Measurements from ENCODE around the gene RASA1. TPM values are rescaled to one million over a fixed set of nuclear protein-coding genes. Genes with fewer than 3 reads are reported as not detected.

RASA1 gene
- total RNA-seq, 4 donors from 2014 or later = 33.0 to 62.2 (median 46.6) TPM

DNA sequence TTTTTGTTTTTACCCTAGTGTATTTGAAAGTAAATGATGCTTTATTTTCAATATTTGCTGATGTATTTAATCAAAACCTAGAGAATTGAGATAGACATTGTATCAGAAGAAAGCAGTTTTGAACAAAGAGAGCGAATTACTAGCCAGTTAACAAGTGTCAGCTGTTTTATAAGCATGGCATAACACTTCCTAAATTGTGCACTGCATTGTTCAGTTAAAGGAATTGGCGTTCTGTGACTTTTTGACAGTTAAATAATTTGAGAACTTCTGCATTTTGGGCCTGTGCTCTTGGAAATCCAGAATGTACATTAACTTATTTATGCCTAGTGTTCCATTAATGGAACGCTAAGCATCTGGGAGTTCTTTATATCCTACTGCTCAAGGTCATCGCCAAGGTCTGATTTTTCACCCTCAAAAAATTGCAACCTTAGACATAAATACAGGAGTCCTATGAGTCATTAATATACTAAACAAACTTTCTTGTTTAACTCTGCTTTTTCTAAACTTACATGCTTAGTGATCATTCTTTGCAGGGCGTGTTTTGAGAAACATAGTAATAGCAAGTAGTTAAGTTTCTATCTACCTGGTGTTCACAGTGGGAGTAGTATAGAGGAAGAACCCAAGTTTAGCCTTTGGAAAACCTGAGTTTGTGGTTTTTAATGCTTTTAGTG is 31.1 kb downstream of the RASA1 start:
- no peak for TF ChIP-seq CTCF (IDR thresholded peaks at IDR 0.05; ENCODE audit: low read depth)

- no peak for TF ChIP-seq CTCF (IDR thresholded peaks at IDR 0.05; ENCODE audit: low read depth)
Measured at GRCh38 chr5:87300176-87300575, 32.5 kb downstream of the RASA1 start.

DNA sequence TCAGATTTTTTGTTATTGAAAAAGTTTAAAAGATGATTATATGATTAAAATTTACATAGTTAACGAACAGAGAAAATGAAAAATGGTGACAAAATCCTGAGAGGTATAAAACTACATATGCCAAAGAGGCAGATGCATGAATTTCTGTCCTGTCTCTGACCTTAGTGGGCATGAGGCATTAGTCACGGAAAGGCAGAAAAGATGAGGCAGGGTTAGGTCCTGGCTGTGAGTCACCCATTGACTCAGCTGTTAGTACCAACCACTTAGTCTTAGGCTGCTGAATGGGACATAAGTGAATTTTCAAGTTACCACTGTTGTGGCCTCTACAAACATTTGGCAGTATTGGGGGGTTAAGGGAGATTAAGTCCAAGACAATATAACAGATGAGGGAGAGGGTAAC is 33.1 kb downstream of the RASA1 start:
- no peak for TF ChIP-seq CTCF (IDR thresholded peaks at IDR 0.05; ENCODE audit: low read depth)

GRCh38 chr5:87302061-87302460 is 34.4 kb downstream of the RASA1 start:
- no peak for TF ChIP-seq CTCF (IDR thresholded peaks at IDR 0.05; ENCODE audit: low read depth)

DNA sequence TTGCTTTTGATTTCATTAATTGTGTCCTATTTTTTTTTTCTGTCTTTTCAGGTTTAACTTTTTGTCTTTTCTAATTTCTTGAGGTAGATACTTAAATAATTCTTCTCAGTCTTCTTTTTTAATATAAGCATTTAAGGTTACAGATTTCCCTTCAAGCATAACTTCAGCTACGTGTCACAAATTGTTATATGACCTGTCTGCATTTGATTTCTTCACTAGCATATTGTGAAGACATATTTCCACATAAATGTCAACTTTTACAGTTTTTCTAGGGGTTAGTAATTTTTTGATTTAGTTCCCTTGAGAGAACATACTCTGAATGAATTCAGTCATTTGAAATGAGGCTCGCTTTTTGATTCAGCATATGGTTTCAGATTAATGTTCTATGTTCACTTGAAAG is 35.6 kb downstream of the RASA1 start:
- no peak for TF ChIP-seq CTCF (IDR thresholded peaks at IDR 0.05; ENCODE audit: low read depth)

GRCh38 chr5:87307796-87308423 is 40.2 kb downstream of the RASA1 start:
- no peak for TF ChIP-seq CTCF (IDR thresholded peaks at IDR 0.05; ENCODE audit: low read depth)

DNA sequence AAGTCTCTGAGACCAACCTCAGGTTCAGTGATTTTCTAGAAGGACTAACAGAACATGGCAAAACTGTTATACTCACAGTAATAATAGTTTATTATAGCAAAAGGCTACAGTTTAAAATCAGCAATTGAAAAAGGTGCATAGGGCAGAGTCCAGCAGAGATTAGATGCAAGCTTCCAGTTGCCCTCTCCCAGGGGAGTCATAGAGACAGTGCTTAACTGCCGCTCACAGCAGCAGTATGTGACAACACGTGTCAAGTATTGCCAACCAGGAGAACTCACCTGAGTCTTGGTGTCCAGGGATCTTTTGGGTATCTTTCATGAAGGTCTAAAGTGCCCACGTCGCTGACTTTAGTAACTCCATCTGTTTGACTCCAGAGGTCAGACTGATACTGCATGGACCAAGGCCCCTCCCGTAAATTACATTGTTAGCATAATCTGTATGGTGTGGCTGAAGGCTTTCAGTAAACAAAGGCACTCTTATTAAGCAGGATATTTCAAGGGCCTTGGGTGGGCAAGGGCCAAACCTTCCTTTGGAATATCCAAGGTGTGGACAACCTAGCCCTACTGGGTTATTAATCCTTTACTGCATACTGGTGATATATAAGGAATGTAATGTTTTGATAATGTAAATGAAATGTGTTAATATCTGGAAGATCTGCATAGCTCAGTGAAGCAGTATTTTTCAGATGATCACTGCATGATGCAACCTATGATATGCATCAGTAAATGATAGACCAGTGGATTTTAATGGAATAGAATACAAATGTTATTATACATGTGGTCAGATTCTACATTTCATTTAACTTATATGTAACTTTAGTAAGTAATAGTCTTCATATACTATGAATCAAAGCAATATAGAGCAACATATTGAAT is 44.0 kb downstream of the RASA1 start:
- no peak for TF ChIP-seq CTCF (IDR thresholded peaks at IDR 0.05; ENCODE audit: low read depth)
